Amniotic epithelial cell (primary cell): Measurements from ENCODE around the gene NAV3.

Experiments
- DNase-seq: peaks from one replicate; pipeline ENCODE4 v3.0.0-alpha.2; 2010; ENCODE audit warnings: low read depth

NAV3 gene

GRCh38 chr12:77830583-77831351 is at the start of gene NAV3:
TSS of gene NAV3 (plus strand) at chr12:77830894. CDS start at chr12:77831462, 568 bp downstream.
- DNase-seq: peak; percentile 73

- no peak for DNase-seq
These were observed 48.7 kb upstream of the NAV3 start for GRCh38 chr12:77782034-77782433.

- DNase-seq: no peak
These were observed 47.9 kb upstream of the NAV3 start for GRCh38 chr12:77782766-77783165.

GRCh38 chr12:77785211-77785610 is 45.5 kb upstream of the NAV3 start:
- no peak for DNase-seq

GRCh38 chr12:77786675-77787074 is 44.0 kb upstream of the NAV3 start:
- no peak for DNase-seq

GRCh38 chr12:77788231-77789168 is 42.2 kb upstream of the NAV3 start:
- DNase-seq: no peak

GRCh38 chr12:77795699-77796098 is 35.0 kb upstream of the NAV3 start:
- DNase-seq: peak; percentile 63

- peak; percentile 74 for DNase-seq
These were observed 33.9 kb upstream of the NAV3 start for GRCh38 chr12:77796775-77797174.

GRCh38 chr12:77800501-77800900 is 30.2 kb upstream of the NAV3 start:
- peak; percentile 44 for DNase-seq

- DNase-seq: no peak
These were observed 22.2 kb upstream of the NAV3 start for GRCh38 chr12:77808534-77808933.

- peak; percentile 61 for DNase-seq
These were observed 17.1 kb upstream of the NAV3 start for GRCh38 chr12:77813558-77813957.

GRCh38 chr12:77814386-77814785 is 16.3 kb upstream of the NAV3 start:
- no peak for DNase-seq

GRCh38 chr12:77816196-77816595 is 14.5 kb upstream of the NAV3 start:
- no peak for DNase-seq

GRCh38 chr12:77817276-77817675 is 13.4 kb upstream of the NAV3 start:
- no peak for DNase-seq

- no peak for DNase-seq
These were observed 12.3 kb upstream of the NAV3 start for GRCh38 chr12:77818351-77818750.

GRCh38 chr12:77821699-77822203 is 8.9 kb upstream of the NAV3 start:
- DNase-seq: no peak

- DNase-seq: no peak
These were observed 2.6 kb downstream of the NAV3 start for GRCh38 chr12:77833329-77833728.

- DNase-seq: no peak
These were observed 3.9 kb downstream of the NAV3 start for GRCh38 chr12:77834618-77835017.

- DNase-seq: peak; percentile 45
These were observed 5.3 kb downstream of the NAV3 start for GRCh38 chr12:77835969-77836368.

GRCh38 chr12:77837876-77838291 is 7.2 kb downstream of the NAV3 start:
- DNase-seq: no peak

- peak; percentile 27 for DNase-seq
These were observed 10.8 kb downstream of the NAV3 start for GRCh38 chr12:77841521-77841920.

GRCh38 chr12:77842430-77842829 is 11.7 kb downstream of the NAV3 start:
- DNase-seq: peak; percentile 13

- DNase-seq: peak; percentile 33
These were observed 15.1 kb downstream of the NAV3 start for GRCh38 chr12:77845831-77846230.
